Measurements from ENCODE around the gene DMGDH. TPM values are rescaled to one million over a fixed set of nuclear protein-coding genes. Genes with fewer than 3 reads are reported as not detected.

Gene DMGDH
- total RNA-seq (2013; cell fraction: nucleolus; rRNA removed) = 0.73 and 0.86 TPM in 2 replicates
- 0.28 and 1.1 TPM in 2 replicates for total RNA-seq (2014; rRNA removed)
- 0.54 and 0.64 TPM in 2 replicates for total RNA-seq (2014; rRNA removed; fragmentation: Illumina TruSeq; extraction: Trizol)
- total RNA-seq (2021) = 0.56 TPM in 1 of 2 replicates, not detected in the other
- not detected for polyA plus RNA-seq (2011; ENCODE audit: low read depth)
- polyA plus RNA-seq (2011; rRNA removed) = 0.45 and 0.73 TPM in 2 replicates
- 0.42 and 0.70 TPM in 2 replicates for polyA plus RNA-seq (2011; cell fraction: cytosol; rRNA removed)
- 0.27 and 0.91 TPM in 2 replicates for polyA plus RNA-seq (2011; cell fraction: nucleus; rRNA removed)
- 0.65 and 0.95 TPM in 2 replicates for polyA plus RNA-seq (2012)
- polyA plus RNA-seq (2014; fragmentation: Illumina TruSeq; extraction: Trizol) = 0.29 and 0.90 TPM in 2 replicates
- under 1 TPM in 1 of 2 experiments, not detected in 1; 0.22 TPM for polyA plus RNA-seq (2014; fragmentation: Nextera tagmentation; extraction: Ambion mirVana)
- polyA plus RNA-seq (2014; rRNA removed) = 0.25 and 1.5 TPM in 2 replicates
- polyA plus RNA-seq (2016; fragmentation: Nextera tagmentation; extraction: Ambion mirVana) = under 1 TPM in 1 of 2 experiments, not detected in 1; 0.44 TPM
- 0.15 and 2.2 TPM in 2 replicates for polyA minus RNA-seq (2011; rRNA and poly(A)+ RNA removed)
- 0.31 TPM in 1 of 2 replicates, not detected in the other for polyA minus RNA-seq (2011; cell fraction: cytosol; rRNA and poly(A)+ RNA removed)
- polyA minus RNA-seq (2011; cell fraction: nucleus; rRNA and poly(A)+ RNA removed) = 0.67 and 0.73 TPM in 2 replicates
- percentile 24 among the genes with signal in this experiment for Bru-seq, nascent RNA
- BruChase-seq, experiment 1, labeled RNA remaining after a 6-hour chase = percentile 24 among the genes with signal in this experiment
- percentile 26 among the genes with signal in this experiment for BruChase-seq, experiment 2, labeled RNA remaining after a 2-hour chase
- long read RNA-seq, experiment 1 = 0 reads
- long read RNA-seq, experiment 2, partial matches to known transcripts = 0 of 1 reads
- long read RNA-seq, experiment 2, other reads (novel, unspliced or antisense) = 1 of 1 reads

DNA sequence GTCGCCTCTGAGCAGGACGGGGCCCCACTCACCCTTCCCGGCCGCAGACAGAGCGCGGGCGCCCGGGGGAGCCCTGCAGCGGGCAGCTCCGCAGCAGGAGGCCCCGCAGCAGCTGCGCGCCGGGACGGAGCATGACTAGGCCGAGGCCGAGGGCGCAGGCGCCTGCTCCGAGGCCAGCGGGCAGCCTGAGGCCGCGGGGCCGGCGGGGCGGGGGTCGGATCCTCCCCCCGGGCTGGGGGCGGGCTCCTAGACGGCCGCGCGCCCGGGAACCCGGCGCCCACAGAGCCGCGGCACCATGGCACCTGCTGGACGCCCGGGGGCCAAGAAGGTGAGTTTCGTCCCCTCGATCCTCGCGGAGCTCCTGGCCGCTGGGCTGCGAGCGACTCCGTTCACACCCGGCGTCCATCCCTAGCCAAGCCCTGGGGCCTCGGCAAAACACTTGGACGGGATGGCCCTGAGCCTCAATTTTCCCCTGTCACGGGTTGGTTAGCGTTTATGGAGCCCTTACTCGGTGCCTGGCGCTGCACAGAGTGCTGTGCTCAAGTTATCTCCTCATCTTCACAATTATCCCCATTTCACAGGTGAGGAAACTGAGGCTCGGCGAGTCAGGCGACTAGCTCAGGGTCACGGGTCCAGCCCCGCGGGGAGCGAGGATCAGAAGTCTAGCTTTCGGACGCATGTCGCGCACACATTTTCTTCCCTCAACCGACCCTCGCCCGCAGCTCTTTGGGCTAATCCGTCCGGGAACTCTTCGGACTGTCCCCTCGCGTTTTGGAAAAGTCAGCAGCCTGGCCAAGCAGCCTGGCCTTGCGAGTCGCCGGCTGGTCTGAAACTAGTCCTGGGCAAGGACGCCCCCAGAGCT is at the start of gene DMGDH, which contains the start of gene BHMT2:
Gene DMGDH, minus strand, starts transcription at position 187 of the 862 bp plus-strand sequence. Its CDS starts 54 bp downstream, at position 133.
Gene BHMT2, plus strand, starts transcription at position 280 of the 862 bp plus-strand sequence. Its CDS starts 16 bp downstream, at position 296.
- H3K27ac ChIP-seq (ENCODE audit: control insufficient read depth, insufficient read depth) = no peak within 1 kb of the TSS
- intact Hi-C loops (cut with micrococcal nuclease; ENCODE audit: unreplicated experiment) = no loop called here
- no peak within 1 kb of the TSS for H3K4me3 ChIP-seq
- ChIA-PET SMC1A (ENCODE audit: uncharacterized antibody, unreplicated experiment) (interaction anchor here (1.6 kb wide), 1 partner anchor 9 kb away, joined by 4 read pairs; no protein-coding TSS in a partner anchor), POLR2A (no interaction called here), RAD21 (ENCODE audit: unreplicated experiment) (no interaction called here), CTCF (no interaction called here)
- BruUV-seq (replicated peaks) = no TSS peak
- ATAC-seq (no peak), DNase-seq (ENCODE audit: low read depth, low spot score) (no peak), FAIRE-seq (no peak)
- H3K9me3 ChIP-seq (replicated peaks; ENCODE audit: control insufficient read depth, insufficient read depth, low read length) = no peaks in the 10 kb centered on the region
- 88% methylated on average over 48 of the region's 79 CpGs for WGBS (ENCODE audit: insufficient coverage, insufficient replicate concordance, low lambda C conversion rate, missing lambda C conversion rate)
- peaks cover 1 to 3% of the 10 kb centered on the region in 2 experiments; a peak in 2 of 4 replicates for H3K27me3 ChIP-seq (replicated peaks in 1 of 2; ENCODE audit: control insufficient read depth in 2 of 2, insufficient read depth in 2 of 2, low read length in 1 of 2)
- no peaks in the 10 kb centered on the region for H3K79me2 ChIP-seq (ENCODE audit: control insufficient read depth, insufficient read depth, low read length)
- no peak within 1 kb of the TSS for H2AFZ ChIP-seq (ENCODE audit: control insufficient read depth, low read depth, low read length)
- in situ Hi-C loops (cut with MboI) = no loop called here
- H4K20me1 ChIP-seq (ENCODE audit: control insufficient read depth, insufficient read depth) = no peaks in the 10 kb centered on the region
- TF ChIP-seq SMARCA5 (IDR thresholded peaks at IDR 0.05) (no peak), CBX3 (IDR thresholded peaks at IDR 0.05; ENCODE audit: borderline replicate concordance, low read depth) (no peak), CEBPB (IDR thresholded peaks at IDR 0.05; ENCODE audit: borderline replicate concordance in 1 of 2, low read depth in 2 of 2, low read length in 2 of 2) (no peak), NFYA (IDR thresholded peaks at IDR 0.05; ENCODE audit: borderline replicate concordance, low read depth, low read length) (no peak), BMI1 (IDR thresholded peaks at IDR 0.05; ENCODE audit: borderline replicate concordance) (no peak), SIN3A (IDR thresholded peaks at IDR 0.05; ENCODE audit: low read depth, low read length) (no peak), HDAC6 (IDR thresholded peaks at IDR 0.05; ENCODE audit: unreplicated experiment) (no peak), BCL11A (IDR thresholded peaks at IDR 0.05; ENCODE audit: low read depth, low read length) (no peak), NR2C2 (IDR thresholded peaks at IDR 0.05; ENCODE audit: borderline replicate concordance, control insufficient read depth, insufficient read length, low read depth) (no peak), STAT1 (conservative IDR thresholded peaks at IDR 0.05) (no peak), GATAD2B (conservative IDR thresholded peaks at IDR 0.05; ENCODE audit: low read depth) (no peak), EED (IDR thresholded peaks at IDR 0.05; ENCODE audit: low read depth) (no peak), KDM1A (IDR thresholded peaks at IDR 0.05; ENCODE audit: borderline replicate concordance) (no peak), RUNX3 (IDR thresholded peaks at IDR 0.05; ENCODE audit: low read length) (no peak), ZNF274 (IDR thresholded peaks at IDR 0.05; ENCODE audit: insufficient read depth, insufficient read length) (no peak)
- TF ChIP-seq, protein P1, sequence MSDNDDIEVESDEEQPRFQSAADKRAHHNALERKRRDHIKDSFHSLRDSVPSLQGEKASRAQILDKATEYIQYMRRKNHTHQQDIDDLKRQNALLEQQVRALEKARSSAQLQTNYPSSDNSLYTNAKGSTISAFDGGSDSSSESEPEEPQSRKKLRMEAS (IDR thresholded peaks at IDR 0.05; ENCODE audit: low read depth, low read length) = no peak
- TF ChIP-seq, protein P2, sequence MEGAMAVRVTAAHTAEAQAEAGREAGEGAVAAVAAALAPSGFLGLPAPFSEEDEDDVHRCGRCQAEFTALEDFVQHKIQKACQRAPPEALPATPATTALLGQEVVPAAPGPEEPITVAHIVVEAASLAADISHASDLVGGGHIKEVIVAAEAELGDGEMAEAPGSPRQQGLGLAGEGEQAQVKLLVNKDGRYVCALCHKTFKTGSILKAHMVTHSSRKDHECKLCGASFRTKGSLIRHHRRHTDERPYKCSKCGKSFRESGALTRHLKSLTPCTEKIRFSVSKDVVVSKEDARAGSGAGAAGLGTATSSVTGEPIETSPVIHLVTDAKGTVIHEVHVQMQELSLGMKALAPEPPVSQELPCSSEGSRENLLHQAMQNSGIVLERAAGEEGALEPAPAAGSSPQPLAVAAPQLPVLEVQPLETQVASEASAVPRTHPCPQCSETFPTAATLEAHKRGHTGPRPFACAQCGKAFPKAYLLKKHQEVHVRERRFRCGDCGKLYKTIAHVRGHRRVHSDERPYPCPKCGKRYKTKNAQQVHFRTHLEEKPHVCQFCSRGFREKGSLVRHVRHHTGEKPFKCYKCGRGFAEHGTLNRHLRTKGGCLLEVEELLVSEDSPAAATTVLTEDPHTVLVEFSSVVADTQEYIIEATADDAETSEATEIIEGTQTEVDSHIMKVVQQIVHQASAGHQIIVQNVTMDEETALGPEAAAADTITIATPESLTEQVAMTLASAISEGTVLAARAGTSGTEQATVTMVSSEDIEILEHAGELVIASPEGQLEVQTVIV (IDR thresholded peaks at IDR 0.05; ENCODE audit: borderline replicate concordance, partially characterized antibody) = no peak
- H3K36me3 ChIP-seq (ENCODE audit: control insufficient read depth in 2 of 2, insufficient read depth in 2 of 2, low read length in 1 of 2) = no peaks in the 10 kb centered on the region
- H3K4me1 ChIP-seq (ENCODE audit: control insufficient read depth, insufficient read depth, low read length) = no peaks in the 10 kb centered on the region
- H3K4me2 ChIP-seq (ENCODE audit: control insufficient read depth, insufficient read depth) = no peak within 1 kb of the TSS
- H3K9ac ChIP-seq (ENCODE audit: control insufficient read depth, insufficient read depth, low read length) = no peak within 1 kb of the TSS

Data from GM12878 (cell line).